GM23338 (cell line): Measurements from ENCODE around the gene ST6GALNAC1. TPM values are rescaled to one million over a fixed set of nuclear protein-coding genes. Genes with fewer than 3 reads are reported as not detected.

ENCODE experiments used
- ATAC-seq: fragments of 200-7000 bp; cut with Tn5 transposase; 3 replicates; pipeline ENCODE4 v1.9.1; 2020
- DNase-seq: peaks from one replicate; pipeline ENCODE4 v3.0.0-alpha.2; 2015; ENCODE audit warnings: low spot score
- H2AFZ ChIP-seq: fragments of 200-600 bp; sonication (generic); 2 replicates; pipeline ENCODE4 v1.8.0; 2016; ENCODE audit warnings: antibody characterized with exemption, mild to moderate bottlenecking, moderate library complexity
- H3F3A ChIP-seq: fragments of 200-600 bp; sonication (generic); replicated peaks from 2 replicates; pipeline ENCODE4 v1.8.0; 2017; ENCODE audit warnings: antibody characterized with exemption, mixed run types, low read depth
- H3K27ac ChIP-seq: fragments of 200-600 bp; sonication (generic); 2 replicates; pipeline ENCODE4 v1.6.1; 2016; ENCODE audit warnings: low read depth
- H3K27me3 ChIP-seq: fragments of 200-600 bp; sonication (generic); 2 replicates; pipeline ENCODE4 v1.8.0; 2016; ENCODE audit warnings: mild to moderate bottlenecking, mixed run types, moderate library complexity; ENCODE audit not compliant: insufficient read depth
- H3K36me3 ChIP-seq: fragments of 200-600 bp; sonication (generic); 2 replicates; pipeline ENCODE4 v1.8.0; 2016; ENCODE audit warnings: mild to moderate bottlenecking; ENCODE audit not compliant: insufficient read depth
- H3K4me1 ChIP-seq: fragments of 200-600 bp; sonication (generic); 2 replicates; pipeline ENCODE4 v1.8.0; 2016; ENCODE audit warnings: mild to moderate bottlenecking, moderate library complexity; ENCODE audit not compliant: insufficient read depth
- H3K4me2 ChIP-seq: fragments of 200-600 bp; sonication (generic); 2 replicates; pipeline ENCODE4 v1.7.1; 2017; ENCODE audit warnings: mixed run types
- H3K4me3 ChIP-seq: fragments of 200-600 bp; sonication (generic); 2 replicates; pipeline ENCODE4 v1.6.1; 2016; ENCODE audit warnings: mixed run types
- H3K79me2 ChIP-seq: fragments of 200-600 bp; sonication (generic); replicated peaks from 2 replicates; pipeline ENCODE4 v1.8.0; 2017; ENCODE audit warnings: mild to moderate bottlenecking; ENCODE audit not compliant: insufficient read depth
- H3K9me2 ChIP-seq: fragments of 200-600 bp; sonication (generic); 2 replicates; pipeline ENCODE4 v1.8.0; 2017; ENCODE audit not compliant: insufficient read depth
- H4K20me1 ChIP-seq: fragments of 200-600 bp; sonication (generic); replicated peaks from 2 replicates; pipeline ENCODE4 v1.8.0; 2017; ENCODE audit warnings: mild to moderate bottlenecking; ENCODE audit not compliant: insufficient read depth
- H3K27ac Mint-ChIP-seq: 2 replicates; pipeline ENCODE4 v1.8.0; 2020; ENCODE audit warnings: inconsistent platforms, mild to moderate bottlenecking, moderate library complexity, mixed read lengths
- H3K27me3 Mint-ChIP-seq: 3 replicates; pipeline ENCODE4 v1.8.0; 2022; ENCODE audit warnings: low read depth, mild to moderate bottlenecking, moderate library complexity, mixed read lengths, inconsistent platforms; ENCODE audit not compliant: insufficient read depth, poor library complexity
- H3K36me3 Mint-ChIP-seq: 3 replicates; pipeline ENCODE4 v1.8.0; 2021; ENCODE audit warnings: low read depth, mild to moderate bottlenecking, inconsistent platforms, moderate library complexity, mixed read lengths
- H3K4me1 Mint-ChIP-seq: 3 replicates; pipeline ENCODE4 v1.8.0; 2020; ENCODE audit warnings: mild to moderate bottlenecking, inconsistent platforms, mixed read lengths
- H3K4me3 Mint-ChIP-seq: 3 replicates; pipeline ENCODE4 v1.8.0; 2021; ENCODE audit warnings: moderate library complexity, mild to moderate bottlenecking, inconsistent platforms, mixed read lengths
- H3K9me3 Mint-ChIP-seq: 3 replicates; pipeline ENCODE4 v1.8.0; 2020; ENCODE audit warnings: moderate library complexity, mild to moderate bottlenecking, inconsistent platforms, mixed read lengths
- CREB1 ChIP-seq: fragments of 250-450 bp; sonication (Bioruptor Pico); IDR thresholded peaks from 2 replicates; pipeline ENCODE4 v1.5.0; 2020; ENCODE audit warnings: low read depth, mild to moderate bottlenecking, moderate library complexity
- EZH2 ChIP-seq: fragments of 200-600 bp; sonication (generic); IDR thresholded peaks from one replicate; pipeline ENCODE4 v1.8.0; 2017; ENCODE audit warnings: antibody characterized with exemption, mild to moderate bottlenecking, low read depth; ENCODE audit not compliant: unreplicated experiment
- EZH2phosphoT487 ChIP-seq: fragments of 200-600 bp; sonication (generic); IDR thresholded peaks from one replicate; pipeline ENCODE4 v1.8.1; 2018; ENCODE audit warnings: antibody characterized with exemption; ENCODE audit not compliant: unreplicated experiment
- NANOG ChIP-seq: IDR thresholded peaks from 2 replicates; pipeline ENCODE4 v1.6.1; 2016; ENCODE audit warnings: antibody characterized with exemption, borderline replicate concordance
- STAT1 ChIP-seq: IDR thresholded peaks from one replicate; pipeline ENCODE4 v1.6.1; 2016; ENCODE audit warnings: antibody characterized with exemption; ENCODE audit not compliant: unreplicated experiment
- ZNF114 ChIP-seq: fragments of 250-450 bp; sonication (Bioruptor Pico); IDR thresholded peaks from 2 replicates; pipeline ENCODE4 v1.5.0; 2020; ENCODE audit warnings: mild to moderate bottlenecking, moderate library complexity
- ZNF331 ChIP-seq: fragments of 250-450 bp; sonication (Bioruptor Pico); IDR thresholded peaks from 2 replicates; pipeline ENCODE4 v1.5.0; 2020; ENCODE audit warnings: low read depth, mild to moderate bottlenecking, moderate library complexity
- polyA plus RNA-seq: library from polyadenylated mRNA; unstranded; fragments of >200 nt; fragmentation: Nextera tagmentation; extraction: Ambion mirVana; gene quantifications from 2 replicates; pipeline ENCODE4 v1.2.1, GENCODE V29; 2016
- total RNA-seq: library from RNA; depleted of rRNA; stranded (reverse); fragments of >200 nt; shearing (Covaris generic); gene quantifications from 2 replicates; pipeline ENCODE4 v1.2.3, GENCODE V29; 2014
- TF ChIP-seq, protein P1 (sequence below): IDR thresholded peaks from one replicate; pipeline ENCODE4 v1.6.1; 2018; ENCODE audit warnings: antibody characterized with exemption; ENCODE audit not compliant: unreplicated experiment
- TF ChIP-seq, protein P2 (sequence below): IDR thresholded peaks from 2 replicates; pipeline ENCODE4 v1.6.1; 2016; ENCODE audit warnings: antibody characterized with exemption
- TF ChIP-seq, protein P3 (sequence below), 2 experiments: fragments of 200-600 bp in 1 of 2; sonication (generic) in 1 of 2; conservative IDR thresholded peaks; 2 replicates each; pipeline versions ENCODE4 v1.5.1 to v1.6.1; 2016 to 2017; ENCODE audit warnings: antibody characterized with exemption in 2 of 2, low read depth in 2 of 2, mild to moderate bottlenecking in 2 of 2, moderate library complexity in 1 of 2

The ST6GALNAC1 gene
- total and polyA plus RNA-seq, 2 experiments from 2014 or later: not detected

GRCh38 chr17:76598004-76598439 lies 45.5 kb downstream of the ST6GALNAC1 start (continued):
- no peak for TF ChIP-seq EZH2phosphoT487
- TF ChIP-seq, protein P1, sequence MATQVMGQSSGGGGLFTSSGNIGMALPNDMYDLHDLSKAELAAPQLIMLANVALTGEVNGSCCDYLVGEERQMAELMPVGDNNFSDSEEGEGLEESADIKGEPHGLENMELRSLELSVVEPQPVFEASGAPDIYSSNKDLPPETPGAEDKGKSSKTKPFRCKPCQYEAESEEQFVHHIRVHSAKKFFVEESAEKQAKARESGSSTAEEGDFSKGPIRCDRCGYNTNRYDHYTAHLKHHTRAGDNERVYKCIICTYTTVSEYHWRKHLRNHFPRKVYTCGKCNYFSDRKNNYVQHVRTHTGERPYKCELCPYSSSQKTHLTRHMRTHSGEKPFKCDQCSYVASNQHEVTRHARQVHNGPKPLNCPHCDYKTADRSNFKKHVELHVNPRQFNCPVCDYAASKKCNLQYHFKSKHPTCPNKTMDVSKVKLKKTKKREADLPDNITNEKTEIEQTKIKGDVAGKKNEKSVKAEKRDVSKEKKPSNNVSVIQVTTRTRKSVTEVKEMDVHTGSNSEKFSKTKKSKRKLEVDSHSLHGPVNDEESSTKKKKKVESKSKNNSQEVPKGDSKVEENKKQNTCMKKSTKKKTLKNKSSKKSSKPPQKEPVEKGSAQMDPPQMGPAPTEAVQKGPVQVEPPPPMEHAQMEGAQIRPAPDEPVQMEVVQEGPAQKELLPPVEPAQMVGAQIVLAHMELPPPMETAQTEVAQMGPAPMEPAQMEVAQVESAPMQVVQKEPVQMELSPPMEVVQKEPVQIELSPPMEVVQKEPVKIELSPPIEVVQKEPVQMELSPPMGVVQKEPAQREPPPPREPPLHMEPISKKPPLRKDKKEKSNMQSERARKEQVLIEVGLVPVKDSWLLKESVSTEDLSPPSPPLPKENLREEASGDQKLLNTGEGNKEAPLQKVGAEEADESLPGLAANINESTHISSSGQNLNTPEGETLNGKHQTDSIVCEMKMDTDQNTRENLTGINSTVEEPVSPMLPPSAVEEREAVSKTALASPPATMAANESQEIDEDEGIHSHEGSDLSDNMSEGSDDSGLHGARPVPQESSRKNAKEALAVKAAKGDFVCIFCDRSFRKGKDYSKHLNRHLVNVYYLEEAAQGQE: no peak
- TF ChIP-seq ZNF114 (CRISPR knock-in tag): no peak

DNA sequence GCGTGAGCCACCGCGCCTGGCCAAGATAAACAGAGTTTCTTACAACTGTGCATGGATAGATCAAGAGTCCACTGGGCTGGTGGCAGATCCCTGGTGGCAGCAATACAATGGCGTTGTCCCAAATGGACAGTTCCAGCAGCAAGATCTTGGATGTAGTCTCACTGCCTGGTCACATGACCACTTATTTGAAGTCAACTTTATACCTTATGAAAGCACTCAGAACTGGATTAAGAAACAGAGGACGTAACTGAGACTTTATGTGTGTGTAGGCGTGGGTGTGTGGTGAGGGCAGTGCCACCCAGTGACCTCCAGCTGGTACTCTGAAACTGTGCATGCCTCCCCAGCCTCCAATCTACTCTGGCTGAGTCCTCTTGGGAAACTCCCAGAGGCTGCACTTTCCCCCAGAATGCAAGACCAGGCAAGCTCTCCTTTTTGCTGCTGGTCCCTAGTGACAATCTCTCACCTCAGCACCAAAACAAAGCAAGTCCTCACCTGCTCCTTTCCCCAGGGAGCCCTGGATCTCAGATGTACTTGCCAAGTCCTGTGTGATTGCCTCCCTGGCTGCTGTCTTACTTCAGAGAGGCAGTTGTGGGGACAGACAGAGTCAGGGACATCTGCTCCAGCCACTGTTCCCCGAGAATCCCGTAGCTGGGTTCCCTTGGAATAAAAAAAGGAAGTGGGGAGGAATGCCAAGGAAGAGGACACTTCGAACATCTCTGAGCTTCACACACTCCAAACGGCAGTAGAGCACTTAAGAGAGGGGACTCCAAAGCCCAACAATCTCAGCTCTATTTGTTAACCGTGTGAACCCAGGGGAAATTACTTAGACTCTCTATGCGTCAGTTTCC lies 46.2 kb downstream of the ST6GALNAC1 start:
- Histone ChIP-seq H3K9me2 (no peaks in the 10 kb centered on the region), H3K36me3 (no peaks in the 10 kb centered on the region), H3K79me2 (no peaks in the 10 kb centered on the region), H3K27me3 (no peaks in the 10 kb centered on the region), H3K27ac (no peak overlapping the region), H3K4me2 (no peak overlapping the region), H3K4me1 (peaks cover 11% of the 10 kb centered on the region), H2AFZ (no peak overlapping the region), H3K4me3 (no peak overlapping the region), H3F3A (no peaks in the 10 kb centered on the region; the same call in 1 of the 2 replicates), H4K20me1 (no peaks in the 10 kb centered on the region)
- Mint-ChIP-seq H3K4me3 (no peak overlapping the region), H3K27me3 (peaks cover 3% of the 10 kb centered on the region), H3K27ac (no peak overlapping the region), H3K9me3 (peaks cover 8% of the 10 kb centered on the region; the same call in 2 of the 3 replicates), H3K4me1 (peaks cover 17% of the 10 kb centered on the region), H3K36me3 (no peaks in the 10 kb centered on the region)
- no peak for ATAC-seq
- no peak for DNase-seq
- TF ChIP-seq EZH2phosphoT487 (no peak), NANOG (no peak), STAT1 (no peak)

- ATAC-seq (no peak), DNase-seq (no peak)
- Mint-ChIP-seq H3K36me3 (no peaks in the 10 kb centered on the region), H3K9me3 (no peaks in the 10 kb centered on the region), H3K27me3 (no peaks in the 10 kb centered on the region), H3K27ac (no peak overlapping the region), H3K4me1 (peaks cover 4% of the 10 kb centered on the region), H3K4me3 (no peak overlapping the region)
- H3K9me2 ChIP-seq: no peaks in the 10 kb centered on the region
- no peaks in the 10 kb centered on the region for H3K79me2 ChIP-seq
- no peaks in the 10 kb centered on the region; the same call in 1 of the 2 replicates for H3K27me3 ChIP-seq
- no peaks in the 10 kb centered on the region for H4K20me1 ChIP-seq
- H3K27ac ChIP-seq: no peak overlapping the region
- no peaks in the 10 kb centered on the region for H3F3A ChIP-seq
- H3K4me1 ChIP-seq: no peaks in the 10 kb centered on the region
- no peaks in the 10 kb centered on the region for H3K36me3 ChIP-seq
- no peak overlapping the region for H3K4me2 ChIP-seq
- H3K4me3 ChIP-seq: no peak overlapping the region
- H2AFZ ChIP-seq: no peak overlapping the region
- TF ChIP-seq ZNF114 (CRISPR knock-in tag): no peak
- TF ChIP-seq, protein P2, sequence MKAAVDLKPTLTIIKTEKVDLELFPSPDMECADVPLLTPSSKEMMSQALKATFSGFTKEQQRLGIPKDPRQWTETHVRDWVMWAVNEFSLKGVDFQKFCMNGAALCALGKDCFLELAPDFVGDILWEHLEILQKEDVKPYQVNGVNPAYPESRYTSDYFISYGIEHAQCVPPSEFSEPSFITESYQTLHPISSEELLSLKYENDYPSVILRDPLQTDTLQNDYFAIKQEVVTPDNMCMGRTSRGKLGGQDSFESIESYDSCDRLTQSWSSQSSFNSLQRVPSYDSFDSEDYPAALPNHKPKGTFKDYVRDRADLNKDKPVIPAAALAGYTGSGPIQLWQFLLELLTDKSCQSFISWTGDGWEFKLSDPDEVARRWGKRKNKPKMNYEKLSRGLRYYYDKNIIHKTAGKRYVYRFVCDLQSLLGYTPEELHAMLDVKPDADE: no peak
- TF ChIP-seq CREB1 (CRISPR knock-in tag): no peak
- TF ChIP-seq, protein P3, sequence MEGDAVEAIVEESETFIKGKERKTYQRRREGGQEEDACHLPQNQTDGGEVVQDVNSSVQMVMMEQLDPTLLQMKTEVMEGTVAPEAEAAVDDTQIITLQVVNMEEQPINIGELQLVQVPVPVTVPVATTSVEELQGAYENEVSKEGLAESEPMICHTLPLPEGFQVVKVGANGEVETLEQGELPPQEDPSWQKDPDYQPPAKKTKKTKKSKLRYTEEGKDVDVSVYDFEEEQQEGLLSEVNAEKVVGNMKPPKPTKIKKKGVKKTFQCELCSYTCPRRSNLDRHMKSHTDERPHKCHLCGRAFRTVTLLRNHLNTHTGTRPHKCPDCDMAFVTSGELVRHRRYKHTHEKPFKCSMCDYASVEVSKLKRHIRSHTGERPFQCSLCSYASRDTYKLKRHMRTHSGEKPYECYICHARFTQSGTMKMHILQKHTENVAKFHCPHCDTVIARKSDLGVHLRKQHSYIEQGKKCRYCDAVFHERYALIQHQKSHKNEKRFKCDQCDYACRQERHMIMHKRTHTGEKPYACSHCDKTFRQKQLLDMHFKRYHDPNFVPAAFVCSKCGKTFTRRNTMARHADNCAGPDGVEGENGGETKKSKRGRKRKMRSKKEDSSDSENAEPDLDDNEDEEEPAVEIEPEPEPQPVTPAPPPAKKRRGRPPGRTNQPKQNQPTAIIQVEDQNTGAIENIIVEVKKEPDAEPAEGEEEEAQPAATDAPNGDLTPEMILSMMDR (conservative IDR thresholded peaks at IDR 0.05; ENCODE audit: low read depth in 2 of 2): no peak
- TF ChIP-seq, protein P1: no peak
- no peak for TF ChIP-seq ZNF331 (CRISPR knock-in tag)
- TF ChIP-seq STAT1: no peak
- no peak for TF ChIP-seq EZH2phosphoT487
- TF ChIP-seq EZH2: no peak
These were observed 48.9 kb downstream of the ST6GALNAC1 start for GRCh38 chr17:76594690-76595089.
